Testis (tissue), 5 donors: ENCODE data around the gene MAP7. TPM values are rescaled to one million over a fixed set of nuclear protein-coding genes. Genes with fewer than 3 reads are reported as not detected.

Experiments used
- DNase-seq: peaks from one replicate; pipeline ENCODE4 v3.0.0-alpha.2; 2019
- H3K27ac ChIP-seq, 2 donors: fragments of 200-600 bp; sonication (generic); one replicate each; pipeline ENCODE4 v1.5.1; 2019
- H3K27me3 ChIP-seq: fragments of 200-600 bp; sonication (generic); one replicate; pipeline ENCODE4 v1.5.1; 2019
- H3K36me3 ChIP-seq: fragments of 200-600 bp; sonication (generic); one replicate; pipeline ENCODE4 v1.5.1; 2017; ENCODE audit warnings: low read depth; ENCODE audit errors: missing control alignments
- H3K4me1 ChIP-seq: fragments of 200-600 bp; sonication (generic); one replicate; pipeline ENCODE4 v1.5.1; 2019
- H3K4me3 ChIP-seq, 2 donors: fragments of 200-600 bp; sonication (generic); one replicate each; pipeline ENCODE4 v1.5.1; 2017 to 2019
- H3K9me3 ChIP-seq: fragments of 200-600 bp; sonication (generic); one replicate; pipeline ENCODE4 v1.5.1; 2017
- POLR2A ChIP-seq: fragments of 450-650 bp; IDR thresholded peaks from one replicate; pipeline ENCODE4 v1.6.1; 2017; ENCODE audit warnings: antibody characterized with exemption, mild to moderate bottlenecking, moderate library complexity
- WGBS, 2 donors: methylation state at CpG; one replicate each; pipeline ENCODE4 v1.1.5; 2018; 5-methylcytosine and 5-hydroxymethylcytosine counted together
- intact Hi-C: fragments of 100-400 bp; cut with DNase I; formaldehyde crosslinking; loops from one replicate; pipeline ENCODE4 v1.15.1; 2023; ENCODE audit warnings: low total_unique reads
- long read RNA-seq, 2 donors: transcript quantifications; one replicate each; lab custom pipeline, GENCODE V29; 2026
- polyA plus RNA-seq: library from polyadenylated mRNA; stranded (reverse); fragments of 350-450 nt; fragmentation: Illumina TruSeq; extraction: RNeasy Lipid Tissue Mini Kit (QIAGEN cat#74804); gene quantifications from one replicate; pipeline ENCODE4 v1.2.3, GENCODE V29; 2014; ENCODE audit warnings: low read depth, low replicate concordance; ENCODE audit not compliant: insufficient read depth
- total RNA-seq, 2 donors: library from RNA; depleted of rRNA; stranded (reverse); fragments of >200 nt; gene quantifications; one replicate each; pipeline ENCODE4 v1.2.3, GENCODE V29; 2016
- TF ChIP-seq, protein P1 (sequence below), 3 experiments: fragments of 450-650 bp in 2 of 3; fragments of 200-600 bp in 1 of 3; sonication (generic) in 1 of 3; IDR thresholded peaks; one replicate each; pipeline ENCODE4 v1.5.1; 2016 to 2019; ENCODE audit warnings: antibody characterized with exemption in 3 of 3, mild to moderate bottlenecking in 2 of 3, moderate library complexity in 1 of 3

Gene MAP7
- total RNA-seq (10 to 100 TPM; 38.5 to 48.7 TPM), polyA plus RNA-seq (61.4 TPM)
- long read RNA-seq, donor 1 = 0 reads
- long read RNA-seq, donor 2 = 0 reads

DNA sequence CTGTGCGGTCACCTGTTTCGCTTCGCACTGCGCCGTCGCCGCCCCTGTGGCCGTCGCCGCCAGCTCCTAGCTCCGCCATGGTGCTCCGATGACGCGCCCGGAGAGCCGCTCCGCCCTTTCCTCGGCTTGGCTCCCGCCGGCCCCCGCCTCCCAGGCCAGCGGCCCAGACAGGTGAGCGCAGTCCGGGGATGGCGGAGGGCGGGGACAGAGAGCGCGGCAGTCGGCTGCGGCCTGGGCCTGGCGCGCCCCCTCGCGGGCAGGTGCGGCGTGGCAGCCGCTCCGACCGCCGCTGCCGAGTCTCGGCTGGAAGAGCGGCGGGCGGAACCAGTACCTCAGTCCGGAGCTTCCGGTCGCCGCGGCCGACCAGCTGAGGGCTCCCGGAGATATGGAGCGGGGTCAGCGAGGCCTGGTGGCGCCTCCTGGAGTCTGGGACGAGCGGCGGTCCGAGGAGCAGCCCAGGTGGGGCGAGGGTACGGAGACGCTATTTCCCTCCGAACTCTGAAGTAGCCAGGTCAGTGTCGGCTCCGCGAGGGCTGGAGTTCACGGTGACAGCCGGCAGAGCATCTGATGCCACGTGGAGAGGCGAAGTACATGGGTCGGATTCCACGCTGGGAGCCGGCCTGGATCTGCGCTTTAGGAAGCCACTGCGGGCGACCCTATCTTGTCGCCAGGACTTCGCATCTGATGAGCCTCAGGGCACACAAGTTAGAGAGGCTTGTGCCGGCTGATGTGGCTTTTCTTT lies at the start of gene MAP7:
Gene MAP7 (minus strand): TSS at position 93 of the 742 bp plus-strand sequence. CDS start 14 bp downstream, at position 79.
- WGBS, 2 donors = 1 to 3% methylated on average over 17 to 48 of the region's 79 CpGs
- Histone ChIP-seq H3K36me3 (no peaks in the 10 kb centered on the region), H3K4me1 (peaks cover 13% of the 10 kb centered on the region), H3K4me3 (peak within 1 kb of the TSS; percentile 86 to 90), H3K27me3 (no peaks in the 10 kb centered on the region), H3K9me3 (no peaks in the 10 kb centered on the region), H3K27ac (peak within 1 kb of the TSS; percentile 79 to 81)
- TF ChIP-seq POLR2A = no peak
- TF ChIP-seq, protein P1, sequence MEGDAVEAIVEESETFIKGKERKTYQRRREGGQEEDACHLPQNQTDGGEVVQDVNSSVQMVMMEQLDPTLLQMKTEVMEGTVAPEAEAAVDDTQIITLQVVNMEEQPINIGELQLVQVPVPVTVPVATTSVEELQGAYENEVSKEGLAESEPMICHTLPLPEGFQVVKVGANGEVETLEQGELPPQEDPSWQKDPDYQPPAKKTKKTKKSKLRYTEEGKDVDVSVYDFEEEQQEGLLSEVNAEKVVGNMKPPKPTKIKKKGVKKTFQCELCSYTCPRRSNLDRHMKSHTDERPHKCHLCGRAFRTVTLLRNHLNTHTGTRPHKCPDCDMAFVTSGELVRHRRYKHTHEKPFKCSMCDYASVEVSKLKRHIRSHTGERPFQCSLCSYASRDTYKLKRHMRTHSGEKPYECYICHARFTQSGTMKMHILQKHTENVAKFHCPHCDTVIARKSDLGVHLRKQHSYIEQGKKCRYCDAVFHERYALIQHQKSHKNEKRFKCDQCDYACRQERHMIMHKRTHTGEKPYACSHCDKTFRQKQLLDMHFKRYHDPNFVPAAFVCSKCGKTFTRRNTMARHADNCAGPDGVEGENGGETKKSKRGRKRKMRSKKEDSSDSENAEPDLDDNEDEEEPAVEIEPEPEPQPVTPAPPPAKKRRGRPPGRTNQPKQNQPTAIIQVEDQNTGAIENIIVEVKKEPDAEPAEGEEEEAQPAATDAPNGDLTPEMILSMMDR (IDR thresholded peaks at IDR 0.05) = peak; percentile 96 to 98 (median 96)
- peak; percentile 82 for DNase-seq
- intact Hi-C loops = no loop called here

- 84 to 88% methylated on average over 10 of the region's 10 CpGs for WGBS, 2 donors
- intact Hi-C loops = no loop called here
- no peaks in the 10 kb centered on the region for H3K36me3 ChIP-seq
- no peaks in the 10 kb centered on the region for H3K27me3 ChIP-seq
- H3K4me3 ChIP-seq = no peak overlapping the region
- peaks cover 6% of the 10 kb centered on the region for H3K4me1 ChIP-seq
- no peak overlapping the region for H3K27ac ChIP-seq
- no peaks in the 10 kb centered on the region for H3K9me3 ChIP-seq
- DNase-seq = no peak
- TF ChIP-seq, protein P1 (IDR thresholded peaks at IDR 0.05) = no peak
- no peak for TF ChIP-seq POLR2A
Observed at GRCh38 chr6:136599329-136600011, 49.2 kb upstream of the MAP7 start.

DNA sequence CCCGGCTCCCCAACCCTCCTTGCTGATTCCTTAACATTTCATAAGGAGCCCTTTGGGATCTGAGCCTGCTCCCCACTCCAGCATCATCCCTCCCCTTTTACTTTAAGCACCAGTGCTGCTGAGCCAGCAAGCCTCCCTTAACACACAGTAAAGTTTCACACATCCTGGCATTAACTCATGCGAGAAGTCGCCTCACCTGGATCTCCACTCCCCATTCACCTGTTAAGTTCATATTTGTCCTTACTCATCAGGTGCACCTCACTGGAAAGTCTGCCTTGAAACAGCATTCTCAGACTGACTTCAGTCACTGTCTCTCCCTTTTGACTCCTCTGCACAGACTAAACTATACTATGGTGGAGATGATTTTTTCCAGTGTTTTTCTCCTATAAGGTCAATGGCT lies 47.8 kb upstream of the MAP7 start:
- H3K4me3 ChIP-seq = no peak overlapping the region
- TF ChIP-seq, protein P1 (IDR thresholded peaks at IDR 0.05) = no peak
- TF ChIP-seq POLR2A = no peak
- intact Hi-C loops = no loop called here
- H3K4me1 ChIP-seq = no peaks in the 10 kb centered on the region
- no peaks in the 10 kb centered on the region for H3K27me3 ChIP-seq
- no peak for DNase-seq
- H3K36me3 ChIP-seq = no peaks in the 10 kb centered on the region
- 97 to 98% methylated on average over 3 of the region's 3 CpGs for WGBS, 2 donors
- H3K9me3 ChIP-seq = no peaks in the 10 kb centered on the region
- no peak overlapping the region for H3K27ac ChIP-seq

DNA sequence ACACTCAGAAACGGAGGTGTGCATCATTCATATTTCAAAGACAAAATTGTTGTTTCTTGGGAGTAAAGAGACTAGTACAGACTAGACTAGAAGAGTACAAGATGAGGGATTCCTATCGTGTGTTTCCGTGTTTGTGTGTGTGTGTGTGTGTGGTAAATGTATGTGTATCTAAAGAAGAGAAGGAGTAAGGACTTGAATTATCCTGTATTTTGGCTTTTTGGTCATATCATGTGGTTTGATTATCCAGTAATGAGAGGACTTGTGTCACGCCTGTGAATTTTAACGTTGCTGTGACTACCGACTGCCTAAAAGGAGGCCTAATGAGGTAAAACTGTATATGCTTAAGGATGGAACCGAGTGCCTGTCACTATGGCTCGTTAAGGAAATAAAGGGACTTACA lies 44.4 kb upstream of the MAP7 start:
- H3K27ac ChIP-seq = no peak overlapping the region
- no peaks in the 10 kb centered on the region for H3K4me1 ChIP-seq
- no peaks in the 10 kb centered on the region for H3K9me3 ChIP-seq
- no peak overlapping the region for H3K4me3 ChIP-seq
- intact Hi-C loops = no loop called here
- TF ChIP-seq, protein P1 (IDR thresholded peaks at IDR 0.05) = no peak
- TF ChIP-seq POLR2A = no peak
- H3K27me3 ChIP-seq = no peaks in the 10 kb centered on the region
- DNase-seq = no peak
- H3K36me3 ChIP-seq = no peaks in the 10 kb centered on the region
- WGBS, 2 donors = 91 to 94% methylated on average over 8 of the region's 8 CpGs
